NT2/D1 (cell line): ENCODE results near the gene BCAM.

Experiments used
- SUZ12 ChIP-seq: IDR thresholded peaks from 2 replicates; pipeline ENCODE4 v1.6.1; 2011; ENCODE audit not compliant: insufficient read length, insufficient read depth; ENCODE audit errors: extremely low read depth
- YY1 ChIP-seq: IDR thresholded peaks from 2 replicates; pipeline ENCODE4 v1.6.1; 2011; ENCODE audit not compliant: insufficient read length, insufficient read depth

GRCh38 chr19:44767295-44768180 is 41.4 kb upstream of the BCAM start:
- TF ChIP-seq YY1, result no peak
- TF ChIP-seq SUZ12, result no peak
